ENCODE data around the gene PPP2R3B.

Gene PPP2R3B

GRCh38 chrX:318739-319578 is 67.7 kb downstream of the PPP2R3B start, which contains the start of gene GTPBP6:
Gene GTPBP6, minus strand, starts transcription at chrX:318796. Its CDS starts 9 bp downstream, at chrX:318787.
- peak; percentile 91 to 99 for DNase-seq (ENCODE audit: low read depth in 1 of 2, low spot score in 1 of 2)
- no peaks in the 10 kb centered on the region for H3K27me3 ChIP-seq (ENCODE audit: insufficient read depth, poor library complexity, severe bottlenecking)
- peak within 1 kb of the TSS; percentile 89 for H3K27ac ChIP-seq (replicated peaks)
- H3K4me3 ChIP-seq (replicated peaks; ENCODE audit: insufficient read depth, low read length) = peak within 1 kb of the TSS; percentile 56
- TF ChIP-seq REST (IDR thresholded peaks at IDR 0.05; ENCODE audit: insufficient replicate concordance, low read depth) (no peak), CTCF (IDR thresholded peaks at IDR 0.05; ENCODE audit: insufficient read depth, low read length) (no peak), GABPA (IDR thresholded peaks at IDR 0.05; ENCODE audit: low read depth) (no peak), SPI1 (IDR thresholded peaks at IDR 0.05; ENCODE audit: borderline replicate concordance, low read depth) (no peak), POLR2AphosphoS5 (IDR thresholded peaks at IDR 0.05; ENCODE audit: low read depth) (peak; percentile 13; the same call in 1 of the 2 replicates)

GRCh38 chrX:318068-318738 is 68.5 kb downstream of the PPP2R3B start:
- Histone ChIP-seq H3K4me3 (replicated peaks; ENCODE audit: insufficient read depth, low read length) (peak overlapping the region; percentile 56), H3K27me3 (ENCODE audit: insufficient read depth, poor library complexity, severe bottlenecking) (no peaks in the 10 kb centered on the region), H3K27ac (replicated peaks) (peak overlapping the region; percentile 87)
- DNase-seq (ENCODE audit: low read depth in 1 of 2, low spot score in 1 of 2) = peak; percentile 89 to 99
- TF ChIP-seq POLR2AphosphoS5 (IDR thresholded peaks at IDR 0.05; ENCODE audit: low read depth) (peak; percentile 48; the same call in 1 of the 2 replicates), GABPA (IDR thresholded peaks at IDR 0.05; ENCODE audit: low read depth) (no peak), SPI1 (IDR thresholded peaks at IDR 0.05; ENCODE audit: borderline replicate concordance, low read depth) (no peak)

GRCh38 chrX:317424-318067 is 69.2 kb downstream of the PPP2R3B start:
- Histone ChIP-seq H3K4me3 (replicated peaks; ENCODE audit: insufficient read depth, low read length) (peak overlapping the region; percentile 56), H3K27me3 (ENCODE audit: insufficient read depth, poor library complexity, severe bottlenecking) (no peaks in the 10 kb centered on the region), H3K27ac (replicated peaks) (no peak overlapping the region)
- DNase-seq (ENCODE audit: low read depth in 1 of 2, low spot score in 1 of 2) = no peak
- no peak for TF ChIP-seq GABPA (IDR thresholded peaks at IDR 0.05; ENCODE audit: low read depth)
- TF ChIP-seq CTCF (IDR thresholded peaks at IDR 0.05; ENCODE audit: insufficient read depth, low read length) = no peak
- no peak for TF ChIP-seq SPI1 (IDR thresholded peaks at IDR 0.05; ENCODE audit: borderline replicate concordance, low read depth)
- TF ChIP-seq POLR2AphosphoS5 (IDR thresholded peaks at IDR 0.05; ENCODE audit: low read depth) = no peak
- no peak for TF ChIP-seq REST (IDR thresholded peaks at IDR 0.05; ENCODE audit: insufficient replicate concordance, low read depth)

Measured in HL-60 (cell line).